Measurements from ENCODE around the gene ZMIZ1.

ZMIZ1 gene

DNA sequence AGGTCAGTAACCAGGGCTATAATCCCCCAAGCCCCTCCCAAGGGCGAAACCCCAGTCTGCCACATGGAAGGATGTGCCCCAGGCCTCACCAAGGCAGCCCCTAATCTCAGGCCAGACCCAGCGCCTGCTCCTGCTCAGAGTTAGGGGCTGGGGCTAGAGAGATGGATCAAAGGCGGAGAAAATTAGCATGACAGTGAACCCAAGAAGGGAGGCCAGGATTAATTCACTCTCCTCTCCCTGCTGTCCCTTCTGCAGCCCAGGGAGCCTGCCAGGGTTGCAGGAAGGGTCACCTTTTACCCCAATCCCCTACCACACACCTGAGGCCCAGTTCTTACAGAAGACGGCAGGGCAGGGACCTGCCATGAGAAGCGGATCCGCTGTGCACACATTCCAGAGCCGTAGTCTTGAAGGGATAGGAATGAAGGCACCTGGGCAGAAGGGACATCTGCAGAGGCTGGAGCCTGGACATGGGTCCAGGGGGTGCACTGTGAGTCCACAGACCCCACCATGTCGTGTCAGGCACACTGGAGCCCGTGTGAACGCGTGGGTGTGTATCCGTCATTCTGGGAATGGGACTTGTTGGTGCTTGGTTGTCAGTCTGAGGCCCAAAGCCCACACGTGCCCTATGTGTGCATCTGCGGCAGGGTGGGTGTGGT is 11.9 kb upstream of the ZMIZ1 start:
- TF ChIP-seq, protein P1, sequence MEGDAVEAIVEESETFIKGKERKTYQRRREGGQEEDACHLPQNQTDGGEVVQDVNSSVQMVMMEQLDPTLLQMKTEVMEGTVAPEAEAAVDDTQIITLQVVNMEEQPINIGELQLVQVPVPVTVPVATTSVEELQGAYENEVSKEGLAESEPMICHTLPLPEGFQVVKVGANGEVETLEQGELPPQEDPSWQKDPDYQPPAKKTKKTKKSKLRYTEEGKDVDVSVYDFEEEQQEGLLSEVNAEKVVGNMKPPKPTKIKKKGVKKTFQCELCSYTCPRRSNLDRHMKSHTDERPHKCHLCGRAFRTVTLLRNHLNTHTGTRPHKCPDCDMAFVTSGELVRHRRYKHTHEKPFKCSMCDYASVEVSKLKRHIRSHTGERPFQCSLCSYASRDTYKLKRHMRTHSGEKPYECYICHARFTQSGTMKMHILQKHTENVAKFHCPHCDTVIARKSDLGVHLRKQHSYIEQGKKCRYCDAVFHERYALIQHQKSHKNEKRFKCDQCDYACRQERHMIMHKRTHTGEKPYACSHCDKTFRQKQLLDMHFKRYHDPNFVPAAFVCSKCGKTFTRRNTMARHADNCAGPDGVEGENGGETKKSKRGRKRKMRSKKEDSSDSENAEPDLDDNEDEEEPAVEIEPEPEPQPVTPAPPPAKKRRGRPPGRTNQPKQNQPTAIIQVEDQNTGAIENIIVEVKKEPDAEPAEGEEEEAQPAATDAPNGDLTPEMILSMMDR (IDR thresholded peaks at IDR 0.05), result no peak

GRCh38 chr10:79057481-79058275 is 11.1 kb upstream of the ZMIZ1 start:
- TF ChIP-seq, protein P1 (IDR thresholded peaks at IDR 0.05), result no peak

GRCh38 chr10:79058899-79059841 is 9.6 kb upstream of the ZMIZ1 start:
- TF ChIP-seq, protein P1 (IDR thresholded peaks at IDR 0.05), result no peak

- TF ChIP-seq, protein P1 (IDR thresholded peaks at IDR 0.05), result no peak
Observed at GRCh38 chr10:79059859-79060379, 8.8 kb upstream of the ZMIZ1 start.

GRCh38 chr10:79060641-79061255 is 8.0 kb upstream of the ZMIZ1 start:
- TF ChIP-seq, protein P1 (IDR thresholded peaks at IDR 0.05), result no peak

DNA sequence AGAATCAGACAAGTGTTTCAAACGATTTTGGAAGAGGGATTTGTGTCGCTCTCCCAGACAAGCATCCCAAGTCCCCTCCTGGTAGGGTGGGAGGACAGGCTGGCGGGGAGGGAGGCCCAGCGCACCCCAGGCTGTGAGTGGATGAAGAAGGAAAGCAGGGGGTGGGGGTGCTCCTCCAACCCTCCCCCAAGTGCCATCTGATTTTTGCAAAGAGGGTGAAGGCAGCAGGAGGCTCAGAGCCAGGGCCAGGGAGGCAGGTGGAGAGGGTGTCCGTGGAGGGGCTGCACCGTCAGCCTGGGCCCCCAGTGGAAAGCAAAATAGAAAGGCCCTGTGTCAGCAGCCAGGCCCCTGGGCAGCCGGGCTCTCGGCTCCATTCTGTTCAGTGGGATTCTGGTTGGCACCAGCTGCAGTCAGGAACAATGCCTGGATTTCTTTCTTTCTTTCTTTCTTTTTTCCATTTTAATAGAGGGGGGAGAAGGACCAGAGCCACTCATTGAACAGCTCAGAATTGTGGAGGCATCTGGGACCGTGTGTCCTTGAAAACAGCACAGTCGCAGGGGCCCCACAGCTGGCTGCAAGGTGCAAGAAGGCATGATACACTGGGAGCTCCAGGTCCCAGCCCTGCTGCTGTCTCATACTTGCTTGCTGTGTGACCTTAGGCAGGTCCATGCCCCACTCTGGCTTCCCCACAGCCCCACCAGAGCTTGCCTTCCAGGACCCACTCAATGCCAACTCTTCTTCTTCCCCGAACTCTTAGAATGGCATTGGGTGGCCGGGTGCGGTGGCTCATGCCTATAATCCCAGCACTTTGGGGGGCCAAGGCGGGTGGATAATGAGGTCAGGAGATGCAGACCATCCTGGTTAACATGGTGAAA is 7.1 kb upstream of the ZMIZ1 start:
- TF ChIP-seq, protein P1 (IDR thresholded peaks at IDR 0.05), result no peak

All from LNCAP (cell line).